GM23248 (cell line): ENCODE measurements around the gene TMCC1.

Source experiments
- EZH2 ChIP-seq: fragments of 200-600 bp; sonication (generic); IDR thresholded peaks from 2 replicates; pipeline ENCODE4 v1.6.1; 2018; ENCODE audit warnings: antibody characterized with exemption, mild to moderate bottlenecking; ENCODE audit not compliant: insufficient read depth, poor library complexity, severe bottlenecking
- EZH2phosphoT487 ChIP-seq: fragments of 200-600 bp; sonication (generic); IDR thresholded peaks from 2 replicates; pipeline ENCODE4 v1.6.1; 2018; ENCODE audit warnings: antibody characterized with exemption, moderate library complexity, mild to moderate bottlenecking, low read depth; ENCODE audit not compliant: insufficient read depth

GRCh38 chr3:129942296-129942695 is 48.8 kb upstream of the TMCC1 start:
- TF ChIP-seq EZH2 (no peak), EZH2phosphoT487 (no peak)
